Trophoblast cell (in vitro differentiated cells and primary cell): ENCODE results near the gene SPAM1.

ENCODE experiments used
- DNase-seq, 2 donors: peaks; one replicate each; pipeline ENCODE4 v3.0.0-alpha.2; 2016
- H2AFZ ChIP-seq: 2 replicates; pipeline ENCODE4 v1.6.1; 2013; ENCODE audit warnings: low read length, moderate library complexity, mild to moderate bottlenecking; ENCODE audit not compliant: insufficient read depth, poor library complexity
- H2AK5ac ChIP-seq: 2 replicates; pipeline ENCODE4 v1.6.1; 2013; ENCODE audit warnings: mild to moderate bottlenecking, low read length
- H2BK120ac ChIP-seq: 2 replicates; pipeline ENCODE4 v1.6.1; 2013; ENCODE audit warnings: low read length, mild to moderate bottlenecking, moderate library complexity; ENCODE audit not compliant: insufficient read depth, poor library complexity
- H2BK12ac ChIP-seq: 2 replicates; pipeline ENCODE4 v1.6.1; 2013; ENCODE audit warnings: mild to moderate bottlenecking, low read length, moderate library complexity
- H2BK5ac ChIP-seq: 2 replicates; pipeline ENCODE4 v1.6.1; 2013; ENCODE audit warnings: low read length, low read depth, moderate library complexity, mild to moderate bottlenecking; ENCODE audit not compliant: poor library complexity
- H3K14ac ChIP-seq: 2 replicates; pipeline ENCODE4 v1.6.1; 2013; ENCODE audit warnings: mild to moderate bottlenecking, low read length
- H3K18ac ChIP-seq: 2 replicates; pipeline ENCODE4 v1.6.1; 2013; ENCODE audit warnings: mild to moderate bottlenecking, low read length
- H3K23ac ChIP-seq: 2 replicates; pipeline ENCODE4 v1.6.1; 2013; ENCODE audit warnings: low read length
- H3K27ac ChIP-seq: 2 replicates; pipeline ENCODE4 v1.5.1; 2013; ENCODE audit warnings: low read depth, mild to moderate bottlenecking, inconsistent platforms, low read length, moderate library complexity
- H3K27me3 ChIP-seq: 2 replicates; pipeline ENCODE4 v1.6.1; 2013; ENCODE audit warnings: inconsistent platforms, mild to moderate bottlenecking, low read length, moderate library complexity; ENCODE audit not compliant: insufficient read depth
- H3K36me3 ChIP-seq, 2 experiments: 1 replicate in 1 of 2; 2 replicates in 1 of 2; pipeline ENCODE4 v1.6.1; 2013; ENCODE audit warnings: low read length in 2 of 2, mild to moderate bottlenecking in 2 of 2, moderate library complexity in 1 of 2; ENCODE audit not compliant: insufficient read depth in 2 of 2, control insufficient read depth in 1 of 2
- H3K4ac ChIP-seq: 2 replicates; pipeline ENCODE4 v1.6.1; 2013; ENCODE audit warnings: low read depth, mild to moderate bottlenecking, low read length, moderate library complexity
- H3K4me1 ChIP-seq, 2 experiments: 1 replicate in 1 of 2; 2 replicates in 1 of 2; pipeline ENCODE4 v1.6.1; 2013; ENCODE audit warnings: low read length in 2 of 2, mild to moderate bottlenecking in 2 of 2, moderate library complexity in 1 of 2; ENCODE audit not compliant: insufficient read depth in 2 of 2, control insufficient read depth in 1 of 2
- H3K4me2 ChIP-seq: 2 replicates; pipeline ENCODE4 v1.6.1; 2013; ENCODE audit warnings: inconsistent platforms, mild to moderate bottlenecking, low read length, moderate library complexity
- H3K4me3 ChIP-seq: 2 replicates; pipeline ENCODE4 v1.5.1; 2013; ENCODE audit warnings: mild to moderate bottlenecking, low read depth, low read length, inconsistent platforms
- H3K79me1 ChIP-seq: one replicate; pipeline ENCODE4 v1.6.1; 2013; ENCODE audit warnings: low read length
- H3K79me2 ChIP-seq: 2 replicates; pipeline ENCODE4 v1.6.1; 2013; ENCODE audit warnings: low read length, mild to moderate bottlenecking; ENCODE audit not compliant: control insufficient read depth, insufficient read depth, poor library complexity
- H3K9ac ChIP-seq: 2 replicates; pipeline ENCODE4 v1.6.1; 2013; ENCODE audit warnings: mild to moderate bottlenecking, low read length
- H3K9me3 ChIP-seq: 2 replicates; pipeline ENCODE4 v1.6.1; 2013; ENCODE audit warnings: low read depth, mild to moderate bottlenecking, control low read depth, inconsistent platforms, low read length; ENCODE audit not compliant: insufficient read depth
- H4K12ac ChIP-seq: 2 replicates; pipeline ENCODE4 v1.6.1; 2013; ENCODE audit warnings: low read depth, mild to moderate bottlenecking, low read length, moderate library complexity
- H4K8ac ChIP-seq: 2 replicates; pipeline ENCODE4 v1.6.1; 2013; ENCODE audit warnings: low read depth, mild to moderate bottlenecking, low read length, moderate library complexity
- H4K91ac ChIP-seq: one replicate; pipeline ENCODE4 v1.6.1; 2013; ENCODE audit warnings: low read depth, mild to moderate bottlenecking, low read length, moderate library complexity
- WGBS: extraction: QIAGEN DNeasy Blood & Tissue Kit; methylation state at CpG from one replicate; pipeline ENCODE4 v1.1.7; 2013; ENCODE audit warnings: missing lambda C conversion rate; ENCODE audit not compliant: insufficient read length, insufficient coverage; ENCODE audit errors: extremely low coverage; 5-methylcytosine and 5-hydroxymethylcytosine counted together

Gene SPAM1

DNA sequence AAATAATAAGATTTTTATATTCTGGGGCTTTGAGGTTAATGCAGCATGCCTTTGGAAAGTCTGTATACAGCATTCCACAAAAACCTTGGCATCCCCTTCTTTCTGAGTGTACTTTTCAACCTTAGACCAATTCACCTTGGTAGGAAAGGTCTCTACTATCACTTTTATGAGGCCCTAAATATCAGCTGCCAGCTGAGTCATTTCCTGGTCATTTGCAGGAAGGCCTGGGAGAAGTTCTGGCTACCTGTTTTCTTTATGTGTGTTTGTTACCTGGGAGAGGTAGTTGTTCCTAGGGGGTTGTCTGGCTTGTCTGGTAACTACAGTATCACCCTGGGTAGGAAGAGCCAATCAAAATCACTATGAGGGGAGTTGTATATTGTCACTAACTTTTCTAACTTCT lies 4.1 kb downstream of the SPAM1 start:
- Histone ChIP-seq H4K12ac (no peak overlapping the region), H2AK5ac (no peak overlapping the region), H2BK120ac (no peak overlapping the region), H3K23ac (no peak overlapping the region), H3K79me2 (no peaks in the 10 kb centered on the region), H3K9me3 (peaks cover under 1% of the 10 kb centered on the region), H3K4me3 (no peak overlapping the region), H3K9ac (no peak overlapping the region), H3K4ac (no peak overlapping the region), H4K8ac (no peak overlapping the region), H3K14ac (no peak overlapping the region), H3K4me2 (no peak overlapping the region), H3K27ac (peak overlapping the region; percentile 85), H3K36me3 (no peaks in the 10 kb centered on the region), H3K4me1 (peaks cover 6 to 10% of the 10 kb centered on the region in 2 experiments), H3K18ac (no peak overlapping the region), H2AFZ (no peak overlapping the region), H4K91ac (no peak overlapping the region), H3K79me1 (peaks cover 17% of the 10 kb centered on the region), H2BK12ac (no peak overlapping the region), H2BK5ac (no peak overlapping the region), H3K27me3 (no peaks in the 10 kb centered on the region)
- DNase-seq: peak; percentile 11 to 49

DNA sequence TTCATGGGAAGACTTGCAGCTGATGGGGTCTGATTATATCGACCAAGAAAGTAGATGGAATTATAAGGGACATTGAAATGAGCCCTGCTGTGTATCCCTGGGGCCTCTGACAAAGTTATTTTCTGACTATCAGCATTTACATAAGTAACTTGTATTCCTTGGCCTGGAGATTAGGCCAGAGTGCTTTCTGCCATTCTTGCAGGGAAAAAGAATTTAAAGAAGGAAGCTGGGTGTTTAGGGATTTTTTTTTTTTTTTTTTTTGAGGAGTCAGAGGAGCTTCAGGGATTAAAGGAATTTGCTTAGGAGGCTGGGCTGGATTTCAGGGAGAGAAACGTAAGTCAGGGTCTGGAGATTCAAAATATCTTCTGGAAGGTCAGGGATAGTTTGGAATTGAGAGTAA lies 4.6 kb downstream of the SPAM1 start:
- Histone ChIP-seq H2AK5ac (no peak overlapping the region), H3K27ac (peak overlapping the region; percentile 85), H3K4me2 (no peak overlapping the region), H2BK12ac (no peak overlapping the region), H2AFZ (no peak overlapping the region), H3K79me1 (peaks cover 17% of the 10 kb centered on the region), H4K8ac (no peak overlapping the region), H3K4me1 (peaks cover 6 to 10% of the 10 kb centered on the region in 2 experiments), H4K91ac (no peak overlapping the region), H3K14ac (no peak overlapping the region), H3K18ac (no peak overlapping the region), H2BK120ac (no peak overlapping the region), H3K27me3 (no peaks in the 10 kb centered on the region), H4K12ac (no peak overlapping the region), H3K4me3 (no peak overlapping the region), H3K4ac (no peak overlapping the region), H3K79me2 (no peaks in the 10 kb centered on the region), H3K9ac (no peak overlapping the region), H3K36me3 (no peaks in the 10 kb centered on the region), H2BK5ac (peak overlapping the region; percentile 66), H3K9me3 (no peaks in the 10 kb centered on the region), H3K23ac (no peak overlapping the region)
- DNase-seq: peak; percentile 21 to 59
- no CpG with 5 or more reads among the region's 2 CpGs for WGBS

DNA sequence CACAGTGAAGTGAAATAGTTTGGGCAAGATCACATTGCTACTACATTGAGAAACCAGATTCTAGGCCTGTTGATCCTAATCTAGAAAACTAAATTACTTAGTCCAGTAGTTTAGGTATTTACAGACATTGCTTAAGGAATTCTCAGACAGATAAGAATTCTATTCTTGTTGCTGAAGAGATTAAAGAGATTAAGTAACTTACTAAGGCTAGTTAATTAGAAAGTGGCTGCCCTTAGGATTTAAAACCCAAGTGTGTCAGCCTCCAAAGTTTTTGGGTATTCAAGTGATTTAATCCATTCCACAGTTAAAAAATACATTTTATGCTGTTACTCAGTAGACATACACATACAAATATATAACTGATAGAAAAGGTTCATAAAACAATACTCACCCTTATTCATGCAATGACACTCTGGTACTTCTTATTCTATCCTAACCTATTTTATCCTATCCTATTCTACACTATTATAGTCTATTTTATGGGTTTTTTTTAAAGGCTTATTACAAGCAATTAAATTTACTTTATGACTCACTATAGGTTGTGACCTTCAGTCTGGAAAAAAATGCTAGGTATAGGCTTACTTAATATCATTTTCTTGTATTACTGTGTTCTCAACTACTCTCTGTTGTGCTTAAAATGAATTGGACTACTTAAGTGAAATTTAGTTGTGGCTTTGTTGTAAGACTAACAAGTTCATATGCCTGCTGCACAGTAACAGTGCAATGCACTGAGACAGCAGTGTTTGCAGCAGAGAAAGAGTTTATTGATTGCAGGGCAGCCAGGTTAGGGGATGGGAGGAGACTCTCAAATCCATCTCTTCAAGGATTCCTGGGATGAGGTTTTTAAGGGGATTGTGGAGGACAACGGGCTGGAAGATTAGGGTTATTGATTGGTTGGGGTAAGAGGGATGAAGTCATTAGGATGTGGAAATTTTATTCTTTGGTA lies 10.7 kb downstream of the SPAM1 start:
- peak; percentile 35 to 87 for DNase-seq
- WGBS: 100% methylated on average over 1 of the region's 1 CpG
- no peak overlapping the region for H3K18ac ChIP-seq
- no peaks in the 10 kb centered on the region for H3K27me3 ChIP-seq
- no peak overlapping the region for H4K12ac ChIP-seq
- H2BK120ac ChIP-seq: no peak overlapping the region
- H3K14ac ChIP-seq: no peak overlapping the region
- no peak overlapping the region for H2AK5ac ChIP-seq
- H3K79me2 ChIP-seq: no peaks in the 10 kb centered on the region
- no peak overlapping the region for H4K8ac ChIP-seq
- peaks cover 3 to 5% of the 10 kb centered on the region in 2 experiments for H3K4me1 ChIP-seq
- no peak overlapping the region for H3K27ac ChIP-seq
- H3K9me3 ChIP-seq: no peaks in the 10 kb centered on the region
- H3K79me1 ChIP-seq: peaks cover 11% of the 10 kb centered on the region
- H3K9ac ChIP-seq: no peak overlapping the region
- H3K4me2 ChIP-seq: no peak overlapping the region
- no peak overlapping the region for H2BK12ac ChIP-seq
- no peak overlapping the region for H2AFZ ChIP-seq
- no peak overlapping the region for H3K4ac ChIP-seq
- no peak overlapping the region for H2BK5ac ChIP-seq
- no peak overlapping the region for H4K91ac ChIP-seq
- no peak overlapping the region for H3K4me3 ChIP-seq
- no peak overlapping the region for H3K23ac ChIP-seq
- H3K36me3 ChIP-seq: no peaks in the 10 kb centered on the region

DNA sequence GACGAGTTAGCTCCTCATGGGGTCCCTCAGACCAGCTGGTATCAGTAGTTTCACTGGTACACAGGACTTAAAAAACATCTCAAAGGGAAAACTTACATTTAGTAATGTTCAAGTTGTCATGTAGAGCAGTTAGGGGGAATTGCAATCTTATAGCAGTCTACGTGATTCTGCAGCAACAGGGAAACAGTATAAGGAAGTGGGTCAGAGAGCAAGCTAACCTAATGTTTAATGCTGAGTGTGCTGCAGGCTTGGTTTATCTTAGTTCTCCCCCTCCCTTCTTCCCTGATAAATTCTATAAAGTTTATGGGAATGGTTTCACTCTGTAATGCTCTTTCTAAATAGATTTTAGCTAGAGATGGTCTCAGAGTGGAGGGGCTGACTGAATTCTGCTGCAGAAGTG lies 11.3 kb downstream of the SPAM1 start:
- Histone ChIP-seq H3K27ac (no peak overlapping the region), H3K14ac (no peak overlapping the region), H3K4me1 (peaks cover 0 to 2% of the 10 kb centered on the region in 2 experiments), H3K27me3 (no peaks in the 10 kb centered on the region), H3K4me3 (no peak overlapping the region), H4K91ac (no peak overlapping the region), H3K79me2 (no peaks in the 10 kb centered on the region), H4K12ac (no peak overlapping the region), H3K23ac (no peak overlapping the region), H2BK12ac (no peak overlapping the region), H2BK5ac (no peak overlapping the region), H4K8ac (no peak overlapping the region), H2AFZ (no peak overlapping the region), H3K9ac (no peak overlapping the region), H3K79me1 (peaks cover 10% of the 10 kb centered on the region), H3K18ac (no peak overlapping the region), H2AK5ac (no peak overlapping the region), H2BK120ac (no peak overlapping the region), H3K9me3 (no peaks in the 10 kb centered on the region), H3K4me2 (no peak overlapping the region), H3K36me3 (no peaks in the 10 kb centered on the region), H3K4ac (no peak overlapping the region)
- 100% methylated on average over 1 of the region's 2 CpGs for WGBS
- no peak for DNase-seq
